ENCODE data around the gene POMGNT2. TPM values are rescaled to one million over a fixed set of nuclear protein-coding genes. Genes with fewer than 3 reads are reported as not detected.
A peak's percentile ranks its signal among the peaks of the same experiment; 100 is the strongest.

The POMGNT2 gene
- not detected for polyA plus RNA-seq (2012; ENCODE audit: missing spikeins)

- TF ChIP-seq POLR2AphosphoS5 (IDR thresholded peaks at IDR 0.05; ENCODE audit: low read depth, low read length) (no peak), POLR2A (IDR thresholded peaks at IDR 0.05; ENCODE audit: low read depth, low read length) (no peak), TAF1 (IDR thresholded peaks at IDR 0.05; ENCODE audit: borderline replicate concordance, low read depth, low read length) (no peak)
- DNase-seq (ENCODE audit: insufficient read length) = peak; percentile 79
- FAIRE-seq = peak; percentile 86
Measured at GRCh38 chr3:43105596-43106292, at the start of gene POMGNT2. POMGNT2 (minus strand) TSS chr3:43106079; CDS start chr3:43081431, 24,648 bp downstream.

- FAIRE-seq (no peak), DNase-seq (ENCODE audit: insufficient read length) (no peak)
- TF ChIP-seq POLR2AphosphoS5 (IDR thresholded peaks at IDR 0.05; ENCODE audit: low read depth, low read length) = no peak
- TF ChIP-seq POLR2A (IDR thresholded peaks at IDR 0.05; ENCODE audit: low read depth, low read length) = no peak
- no peak for TF ChIP-seq TAF1 (IDR thresholded peaks at IDR 0.05; ENCODE audit: borderline replicate concordance, low read depth, low read length)
Measured at GRCh38 chr3:43154980-43155379, 49.1 kb upstream of the POMGNT2 start.

- FAIRE-seq (no peak), DNase-seq (ENCODE audit: insufficient read length) (no peak)
- no peak for TF ChIP-seq POLR2A (IDR thresholded peaks at IDR 0.05; ENCODE audit: low read depth, low read length)
- no peak for TF ChIP-seq TAF1 (IDR thresholded peaks at IDR 0.05; ENCODE audit: borderline replicate concordance, low read depth, low read length)
- no peak for TF ChIP-seq POLR2AphosphoS5 (IDR thresholded peaks at IDR 0.05; ENCODE audit: low read depth, low read length)
Measured at GRCh38 chr3:43153216-43154083, 47.6 kb upstream of the POMGNT2 start.

- TF ChIP-seq POLR2AphosphoS5 (IDR thresholded peaks at IDR 0.05; ENCODE audit: low read depth, low read length) = no peak
- TF ChIP-seq TAF1 (IDR thresholded peaks at IDR 0.05; ENCODE audit: borderline replicate concordance, low read depth, low read length) = no peak
- no peak for TF ChIP-seq POLR2A (IDR thresholded peaks at IDR 0.05; ENCODE audit: low read depth, low read length)
- DNase-seq (ENCODE audit: insufficient read length) (no peak), FAIRE-seq (no peak)
Measured at GRCh38 chr3:43152649-43153048, 46.8 kb upstream of the POMGNT2 start.

DNA sequence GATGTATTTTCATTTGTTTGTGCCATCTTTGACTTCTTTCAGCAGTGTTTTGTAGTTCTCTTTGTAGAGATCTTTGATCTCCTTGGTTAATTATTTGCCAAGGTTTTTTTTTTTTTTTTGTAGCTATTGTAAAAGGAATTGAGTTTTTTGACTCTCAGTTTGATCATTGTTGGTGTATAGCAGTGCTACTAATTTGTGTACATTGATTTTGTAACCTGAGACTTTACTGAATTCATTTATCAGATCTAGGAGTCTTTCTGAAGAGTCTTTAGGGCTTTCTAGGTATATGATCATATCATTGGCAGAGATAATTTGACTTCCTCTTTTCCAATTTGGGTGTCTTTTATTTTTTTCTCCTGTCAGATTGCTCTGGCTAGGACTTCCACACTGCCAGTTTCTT, 42.2 kb upstream of the POMGNT2 start:
- FAIRE-seq = no peak
- TF ChIP-seq TAF1 (IDR thresholded peaks at IDR 0.05; ENCODE audit: borderline replicate concordance, low read depth, low read length) (no peak), POLR2A (IDR thresholded peaks at IDR 0.05; ENCODE audit: low read depth, low read length) (no peak), POLR2AphosphoS5 (IDR thresholded peaks at IDR 0.05; ENCODE audit: low read depth, low read length) (no peak)
- no peak for DNase-seq (ENCODE audit: insufficient read length)

- DNase-seq (ENCODE audit: insufficient read length) (no peak), FAIRE-seq (no peak)
- TF ChIP-seq TAF1 (IDR thresholded peaks at IDR 0.05; ENCODE audit: borderline replicate concordance, low read depth, low read length) (no peak), POLR2A (IDR thresholded peaks at IDR 0.05; ENCODE audit: low read depth, low read length) (no peak), POLR2AphosphoS5 (IDR thresholded peaks at IDR 0.05; ENCODE audit: low read depth, low read length) (no peak)
Measured at GRCh38 chr3:43146599-43146998, 40.7 kb upstream of the POMGNT2 start.

DNA sequence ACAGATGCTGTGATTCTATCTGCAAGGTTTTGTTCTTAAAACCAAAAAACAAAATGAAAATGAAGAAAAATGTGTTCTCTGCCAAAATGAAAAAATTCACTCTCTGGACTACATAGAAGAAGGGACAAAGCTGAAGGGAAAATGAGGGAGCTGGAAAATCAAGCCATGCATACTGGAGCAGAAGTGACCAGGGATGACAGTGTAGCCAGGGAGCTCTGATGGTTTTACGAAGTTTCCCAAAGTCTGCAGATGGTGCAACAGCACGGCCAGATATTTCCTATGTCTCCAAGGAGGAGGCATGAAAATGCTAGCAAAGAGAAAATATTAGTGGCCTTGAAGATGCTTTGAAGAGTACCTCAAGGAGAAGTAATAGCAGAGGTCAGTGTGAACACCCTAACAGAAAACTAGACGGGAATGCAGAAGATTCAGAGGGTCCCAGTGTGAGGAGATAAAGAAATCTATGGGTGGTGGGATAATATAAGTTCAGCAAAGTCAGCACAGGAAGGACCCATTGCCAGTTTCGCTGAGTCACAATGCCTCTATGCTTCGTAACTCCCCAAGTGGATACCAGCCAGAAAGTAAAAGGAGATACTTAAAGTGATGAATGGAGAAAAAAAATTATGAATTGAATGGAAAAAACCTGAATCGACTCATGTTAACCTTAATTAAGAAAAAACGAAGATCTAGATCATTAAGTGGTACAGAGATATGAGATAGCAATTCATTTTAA, 39.0 kb upstream of the POMGNT2 start:
- no peak for TF ChIP-seq TAF1 (IDR thresholded peaks at IDR 0.05; ENCODE audit: borderline replicate concordance, low read depth, low read length)
- TF ChIP-seq POLR2AphosphoS5 (IDR thresholded peaks at IDR 0.05; ENCODE audit: low read depth, low read length) = no peak
- TF ChIP-seq POLR2A (IDR thresholded peaks at IDR 0.05; ENCODE audit: low read depth, low read length) = no peak
- FAIRE-seq (no peak), DNase-seq (ENCODE audit: insufficient read length) (no peak)

DNA sequence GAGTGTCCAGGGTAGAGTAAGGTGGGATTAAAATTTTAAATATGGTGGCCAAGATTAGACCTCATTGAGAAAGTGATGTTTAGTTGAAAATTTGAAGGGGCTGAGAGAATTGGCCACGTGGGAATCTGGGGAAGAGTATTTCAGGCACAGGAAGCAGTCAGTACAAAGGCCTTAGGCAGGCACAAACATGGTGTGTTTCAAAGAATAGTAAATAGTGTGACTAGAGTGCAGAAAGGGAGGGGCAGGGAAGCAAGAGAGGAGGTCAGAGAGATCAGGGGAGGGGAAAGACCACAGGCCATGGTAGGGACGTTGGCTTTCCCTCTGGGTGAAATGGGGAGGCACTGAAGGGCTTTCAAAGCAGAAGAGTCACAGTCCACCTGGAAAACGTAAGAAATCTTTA, 36.6 kb upstream of the POMGNT2 start:
- FAIRE-seq = no peak
- no peak for DNase-seq (ENCODE audit: insufficient read length)
- TF ChIP-seq TAF1 (IDR thresholded peaks at IDR 0.05; ENCODE audit: borderline replicate concordance, low read depth, low read length) (no peak), POLR2A (IDR thresholded peaks at IDR 0.05; ENCODE audit: low read depth, low read length) (no peak), POLR2AphosphoS5 (IDR thresholded peaks at IDR 0.05; ENCODE audit: low read depth, low read length) (no peak)

DNA sequence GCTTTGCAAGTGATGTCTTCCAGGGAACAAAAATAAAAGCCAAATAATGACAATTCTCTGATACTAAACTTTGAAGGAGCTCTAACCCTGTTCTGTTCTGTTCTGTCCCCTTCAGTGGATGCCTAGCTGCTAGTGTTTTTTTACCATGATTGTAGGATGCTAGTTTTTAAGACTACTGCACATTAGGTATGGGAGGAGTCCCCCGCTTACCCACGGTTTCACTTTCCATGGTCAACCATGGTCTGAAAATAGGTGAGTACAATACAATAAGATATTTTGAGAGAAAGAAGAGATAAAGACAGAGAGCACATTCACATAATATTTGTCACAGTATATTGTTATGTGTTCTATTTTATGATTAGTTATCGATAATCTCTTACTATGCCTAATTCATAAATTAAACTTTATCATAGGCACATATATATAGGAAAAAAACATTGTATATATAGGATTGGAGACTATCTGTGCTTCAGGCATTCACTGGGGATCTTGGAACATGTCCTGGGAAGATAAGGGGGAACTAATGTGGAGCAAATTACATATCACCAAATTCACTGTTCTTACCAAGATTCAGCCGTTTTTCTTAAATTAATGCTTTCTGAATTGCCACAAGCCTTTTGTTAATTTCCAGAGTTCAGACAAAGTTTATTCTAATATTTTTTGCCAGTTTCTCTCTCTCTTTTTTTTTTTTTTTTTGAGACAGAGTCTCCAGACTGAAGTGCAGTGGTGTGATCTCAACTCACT, 32.8 kb upstream of the POMGNT2 start:
- DNase-seq (ENCODE audit: insufficient read length) (no peak), FAIRE-seq (no peak)
- TF ChIP-seq POLR2AphosphoS5 (IDR thresholded peaks at IDR 0.05; ENCODE audit: low read depth, low read length) (no peak), POLR2A (IDR thresholded peaks at IDR 0.05; ENCODE audit: low read depth, low read length) (no peak), TAF1 (IDR thresholded peaks at IDR 0.05; ENCODE audit: borderline replicate concordance, low read depth, low read length) (no peak)

- FAIRE-seq = no peak
- no peak for TF ChIP-seq TAF1 (IDR thresholded peaks at IDR 0.05; ENCODE audit: borderline replicate concordance, low read depth, low read length)
- TF ChIP-seq POLR2AphosphoS5 (IDR thresholded peaks at IDR 0.05; ENCODE audit: low read depth, low read length) = no peak
- DNase-seq (ENCODE audit: insufficient read length) = no peak
Measured at GRCh38 chr3:43132870-43133636, 27.2 kb upstream of the POMGNT2 start.
